NCI-H187 treated with DMSO at 0.1 percent for 48 hours (cell line): Measurements from ENCODE around the gene THY1.
"Not testable (repeated sequence)": the region's sequence is repeated elsewhere in the genome, so short reads cannot be mapped to it uniquely, and the experiment has no call there.

ENCODE experiments used
- DNase-seq: peaks from one replicate; lab custom pipeline; 2025; lab: John Stamatoyannopoulos, UW

The THY1 gene

DNA sequence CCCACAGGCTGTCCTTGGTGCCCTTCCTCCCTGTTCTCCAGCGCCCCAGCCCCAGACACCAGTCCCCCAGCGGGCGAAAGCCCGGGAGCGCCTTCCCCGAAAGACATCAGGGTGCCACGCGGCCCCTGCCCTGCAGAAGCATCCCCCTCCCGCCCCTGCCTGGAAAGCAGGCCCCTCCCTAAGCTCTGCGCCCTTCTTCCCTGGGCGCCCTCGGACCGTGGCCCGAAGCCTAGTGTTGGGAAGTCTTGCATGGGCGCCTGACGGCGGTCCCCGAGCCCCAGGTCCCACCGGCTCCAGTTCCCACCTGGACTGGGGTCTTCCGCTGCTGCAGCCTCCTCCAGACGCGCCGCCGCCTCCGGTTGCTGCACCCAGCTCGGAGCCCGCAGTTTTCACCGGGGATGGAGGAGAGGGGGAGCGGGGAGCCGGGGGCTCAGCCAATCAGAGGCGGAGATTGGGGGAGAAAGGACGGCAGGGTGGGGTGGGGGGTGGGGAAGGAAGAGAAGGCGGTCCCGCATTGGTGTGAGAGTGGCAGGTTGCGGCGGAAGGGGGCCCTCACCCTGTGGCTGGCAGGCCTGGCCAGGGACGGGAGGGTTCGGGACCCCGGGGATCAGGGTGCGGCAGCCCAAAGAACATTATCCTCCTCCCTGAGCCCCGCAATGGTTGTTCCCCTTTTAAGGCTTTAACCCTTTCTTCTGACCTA lies at the start of gene THY1:
THY1 (minus strand) TSS at position 364 of the 700 bp plus-strand sequence. CDS start 2,267 bp downstream, outside the sequence.
- no peak for DNase-seq

DNA sequence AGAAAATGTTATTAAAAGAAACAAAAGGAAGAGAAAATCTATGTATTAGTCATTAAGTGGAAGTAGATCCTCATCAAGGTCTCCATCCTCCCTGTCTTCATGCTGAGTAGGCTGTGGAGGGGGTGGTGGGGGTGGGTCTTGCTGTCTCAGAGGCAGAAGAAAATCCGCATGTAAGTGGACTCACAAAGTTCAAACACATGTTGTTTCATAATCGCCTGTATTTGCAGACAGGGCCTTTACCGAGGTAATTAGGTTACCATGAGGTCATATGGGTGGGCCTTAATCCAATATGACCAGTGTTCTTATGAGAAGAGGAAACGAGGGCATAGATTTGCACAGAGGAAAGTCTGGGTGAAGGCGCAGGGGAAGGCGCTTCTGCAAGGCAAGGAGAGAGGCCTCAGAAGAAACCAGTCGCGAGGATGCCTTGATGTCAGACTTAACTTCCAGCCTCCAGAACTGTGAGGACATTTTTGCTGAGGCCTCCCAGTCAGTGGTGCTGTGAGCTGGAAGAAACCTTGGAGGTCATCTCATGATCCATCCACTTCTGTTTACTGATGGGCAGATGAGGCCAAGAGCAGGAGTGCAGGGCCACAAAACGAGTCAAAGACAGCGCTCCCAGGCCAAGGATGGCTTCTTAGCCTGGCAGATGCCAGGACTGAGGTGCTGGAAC lies 49.3 kb upstream of the THY1 start:
- DNase-seq, result no peak

DNA sequence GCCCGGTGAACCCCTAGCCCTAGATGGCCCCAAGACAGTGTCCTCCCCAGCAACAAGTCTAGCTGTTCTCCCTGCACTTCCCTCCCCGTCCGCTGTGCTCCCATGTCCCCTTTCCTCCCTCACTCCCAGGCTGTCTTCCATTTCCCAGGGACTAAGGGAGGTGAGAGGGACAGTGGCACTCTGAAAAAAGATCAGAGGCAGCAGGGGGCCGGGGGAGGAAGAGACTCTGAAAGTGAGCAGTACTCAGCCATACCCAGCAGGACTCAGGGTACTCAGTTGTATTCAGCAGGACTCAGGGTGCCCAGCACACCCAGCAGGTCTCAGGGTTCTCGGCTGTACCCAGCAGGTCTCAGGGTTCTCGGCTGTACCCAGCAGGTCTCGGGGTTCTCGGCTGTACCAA lies 48.4 kb upstream of the THY1 start:
- DNase-seq, result no peak

DNA sequence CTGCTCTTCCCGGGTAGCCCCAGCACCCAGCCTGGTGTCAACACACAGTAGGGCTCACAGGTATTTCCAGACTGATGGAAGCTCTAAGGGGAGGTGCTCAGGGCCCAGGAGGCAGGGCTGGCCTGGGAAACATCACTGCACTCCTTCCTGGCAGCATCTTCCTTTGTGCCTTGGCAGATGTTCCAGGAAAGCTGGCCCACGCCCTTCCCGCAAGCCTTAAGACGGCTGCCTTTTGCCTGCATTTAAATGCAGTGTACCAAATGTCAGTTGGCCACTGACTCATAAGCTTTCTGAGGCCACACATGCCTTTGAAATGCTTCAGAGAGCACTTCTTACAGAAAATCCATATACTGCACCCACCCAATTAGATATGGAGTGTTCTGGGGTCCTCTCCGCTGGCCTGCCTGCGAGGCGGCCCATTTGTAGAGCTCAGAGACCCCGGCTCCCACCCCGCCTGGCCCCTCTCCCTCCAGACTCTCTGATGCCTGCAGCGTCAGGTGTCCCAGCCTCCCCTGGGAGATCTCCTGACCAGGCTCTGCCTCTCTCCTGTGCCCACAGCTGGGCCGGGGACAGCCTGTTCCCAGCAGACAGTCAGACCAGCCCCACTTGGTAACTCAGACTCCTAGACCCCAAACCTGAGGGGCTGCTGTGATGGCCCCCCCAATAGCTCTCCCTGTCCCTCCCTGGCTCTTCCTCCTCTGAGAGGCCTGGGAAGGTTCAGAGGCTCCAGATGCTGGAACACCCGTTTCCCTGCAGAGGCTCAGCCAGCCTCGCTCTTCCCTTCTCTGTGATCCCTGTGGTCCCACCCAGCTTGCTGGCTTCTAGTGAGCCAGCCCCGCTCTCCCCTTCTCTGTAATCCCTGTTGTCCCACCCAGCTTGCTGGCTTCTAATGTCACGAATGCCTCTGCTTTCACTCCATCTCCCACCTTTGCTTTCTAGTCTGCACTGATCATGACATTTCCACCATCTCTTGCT lies 47.6 kb upstream of the THY1 start:
- no peak for DNase-seq

DNA sequence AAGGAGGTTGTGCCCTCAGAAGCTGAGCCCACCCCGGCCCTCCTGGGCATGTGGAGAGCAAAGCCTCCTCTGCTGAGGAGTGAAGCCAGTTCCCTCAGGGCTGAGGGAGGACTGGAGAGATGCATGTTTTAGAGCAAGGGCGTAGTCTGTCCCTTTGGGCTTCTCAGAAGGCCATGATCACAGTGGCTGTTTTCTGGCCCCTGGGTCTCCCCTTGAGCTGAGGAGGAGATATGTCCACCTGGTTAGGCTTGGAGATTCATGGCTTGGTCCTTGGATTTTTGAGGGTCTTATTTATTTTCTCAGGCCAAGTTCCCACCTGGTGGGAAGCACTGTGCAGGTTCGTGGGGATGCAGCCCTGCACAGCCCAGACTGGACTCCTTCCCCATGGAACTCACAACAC lies 46.5 kb upstream of the THY1 start:
- DNase-seq, result no peak

DNA sequence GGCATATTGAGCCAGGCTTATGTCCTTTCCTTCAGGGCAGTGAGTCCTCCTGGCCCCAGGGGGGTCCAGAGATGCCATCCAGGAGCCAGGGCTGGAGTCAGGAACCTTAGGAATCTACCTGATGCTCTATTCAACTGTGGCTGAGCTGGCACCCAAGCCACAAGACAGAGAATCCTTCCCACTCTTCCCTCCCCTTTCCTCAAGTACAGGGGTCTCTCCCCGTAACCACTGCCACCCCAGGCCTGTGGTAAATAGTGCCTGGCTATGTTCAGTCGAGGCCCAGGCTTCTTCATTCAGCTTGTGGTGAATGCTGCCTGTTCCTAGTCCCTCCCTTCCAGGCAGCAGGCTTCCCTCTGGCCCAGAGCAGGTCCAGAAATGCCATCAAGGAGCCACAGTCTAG lies 45.5 kb upstream of the THY1 start:
- DNase-seq, result no peak

DNA sequence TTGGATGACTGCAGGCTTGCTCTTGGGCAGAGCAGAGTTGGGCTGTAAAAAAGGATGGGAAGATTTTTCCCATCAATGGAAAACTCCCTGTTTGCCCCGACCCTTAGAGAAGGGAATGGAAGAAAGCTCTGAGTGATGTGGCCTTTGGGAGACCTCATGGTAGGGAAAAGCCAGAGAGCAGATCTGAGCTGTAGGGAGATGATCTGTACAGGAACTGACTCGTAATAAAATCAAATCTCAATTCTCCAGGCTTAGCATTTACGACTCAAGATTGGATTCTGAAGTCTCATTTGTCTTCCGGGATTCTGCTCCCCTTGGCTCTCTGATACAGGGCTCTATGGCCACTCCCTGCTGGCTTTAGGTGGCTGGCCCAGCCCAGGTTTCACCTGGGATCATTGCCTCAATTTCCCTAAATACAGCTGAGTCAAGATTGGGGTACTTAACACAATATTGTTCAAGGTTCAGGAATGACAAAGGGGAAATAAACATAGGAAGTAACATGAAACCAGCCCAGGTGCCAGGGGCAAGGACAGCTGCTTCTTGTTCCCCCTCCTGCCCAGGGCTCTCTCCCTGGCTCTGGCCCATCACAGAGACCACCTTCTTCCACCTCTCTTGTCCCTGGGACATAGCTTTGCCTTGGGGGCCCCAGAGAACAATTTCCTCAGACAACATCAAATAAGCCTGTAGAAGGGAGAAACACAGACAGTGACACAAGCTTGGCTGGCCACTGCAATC lies 38.4 kb upstream of the THY1 start:
- DNase-seq, result no peak

DNA sequence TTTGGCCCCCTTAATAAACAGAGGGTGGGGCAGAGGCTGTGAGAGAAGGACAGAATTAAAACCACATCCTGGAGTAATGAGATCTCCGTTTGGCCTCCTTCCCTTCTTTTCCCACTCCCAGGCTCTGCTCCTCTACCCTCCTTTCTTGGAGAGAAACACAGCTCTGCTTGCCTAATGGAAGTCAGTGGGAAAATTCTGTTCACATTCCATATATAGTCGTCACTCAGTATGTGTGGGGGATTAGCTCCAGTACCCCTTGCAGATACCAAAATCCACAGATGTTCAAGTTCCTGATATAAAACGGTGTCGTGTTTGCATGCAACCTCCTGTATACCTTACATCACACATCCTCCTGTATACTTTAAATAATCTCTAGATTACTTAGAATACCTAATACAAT lies 37.6 kb upstream of the THY1 start:
- no peak for DNase-seq

DNA sequence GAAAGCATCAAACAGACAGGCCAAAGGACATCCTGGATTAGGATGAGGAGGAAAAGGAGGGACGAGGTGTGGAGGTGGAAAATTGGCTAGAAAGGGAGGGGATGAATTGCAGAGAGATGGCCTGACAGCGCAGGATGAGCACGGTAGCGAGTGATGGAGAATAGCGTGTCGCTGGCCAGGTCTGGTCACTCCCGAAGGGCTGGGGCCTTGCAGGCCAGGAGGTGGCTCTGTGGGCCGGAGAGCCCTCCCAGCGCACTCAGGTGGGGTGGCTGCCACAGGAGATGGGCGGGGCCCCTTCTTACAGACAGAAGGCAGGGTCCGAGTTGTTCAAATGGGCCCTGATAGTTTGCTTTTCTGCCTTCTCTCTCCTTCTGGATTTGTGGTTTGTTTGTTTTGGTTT lies 37.1 kb upstream of the THY1 start:
- DNase-seq, result no peak

DNA sequence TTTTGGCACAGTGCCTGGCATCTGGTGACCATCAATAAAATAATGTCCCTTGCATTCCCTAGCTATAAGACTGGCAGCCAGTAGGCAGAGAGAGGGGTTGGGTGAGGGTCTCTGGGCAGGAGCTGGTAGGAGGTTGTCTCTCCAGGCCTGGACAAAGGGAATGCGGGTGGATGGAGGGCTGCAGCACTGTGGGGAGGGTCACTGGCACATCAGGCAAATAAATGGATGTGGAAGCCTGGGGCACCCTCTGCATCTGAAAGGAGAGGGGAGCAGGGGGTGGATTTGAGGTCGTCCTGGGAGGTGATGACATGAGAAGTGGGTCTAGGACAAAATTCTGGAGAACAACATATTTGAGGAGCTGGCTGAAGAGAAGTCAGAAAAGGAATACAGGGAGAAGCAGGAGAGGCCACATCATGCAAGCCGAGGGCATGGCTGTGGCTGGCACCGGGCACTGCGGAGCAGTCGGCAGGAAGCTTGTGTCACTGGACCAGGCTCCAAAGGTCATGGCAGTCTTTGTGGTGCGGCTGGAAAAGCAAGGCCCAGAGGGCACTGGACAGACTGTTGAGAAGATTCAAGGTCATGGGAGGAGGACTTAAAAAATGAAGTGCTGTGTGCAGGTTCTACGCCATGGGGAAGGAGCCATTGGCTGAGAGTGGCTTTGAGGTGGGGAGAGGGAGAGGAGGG lies 36.5 kb upstream of the THY1 start:
- DNase-seq, result no peak

DNA sequence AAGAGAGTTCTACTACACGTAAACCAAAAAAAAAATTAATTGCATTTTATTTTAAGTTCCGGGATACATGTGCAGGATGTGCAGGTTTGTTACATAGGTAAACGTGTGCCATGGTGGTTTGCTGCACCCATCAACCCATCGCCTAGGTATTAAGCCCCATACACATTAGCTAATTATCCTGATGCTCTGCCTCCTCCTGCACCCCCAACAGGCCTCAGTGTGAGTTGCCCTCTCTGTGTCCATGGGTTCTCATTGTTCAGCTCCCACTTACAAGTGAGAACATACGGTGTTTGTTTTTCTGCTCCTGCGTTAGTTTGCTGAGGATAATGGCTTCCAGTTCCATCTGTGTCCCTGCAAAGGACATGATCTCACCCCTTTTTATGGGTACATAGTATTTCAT lies 32.7 kb upstream of the THY1 start:
- DNase-seq, result not testable (repeated sequence)

DNA sequence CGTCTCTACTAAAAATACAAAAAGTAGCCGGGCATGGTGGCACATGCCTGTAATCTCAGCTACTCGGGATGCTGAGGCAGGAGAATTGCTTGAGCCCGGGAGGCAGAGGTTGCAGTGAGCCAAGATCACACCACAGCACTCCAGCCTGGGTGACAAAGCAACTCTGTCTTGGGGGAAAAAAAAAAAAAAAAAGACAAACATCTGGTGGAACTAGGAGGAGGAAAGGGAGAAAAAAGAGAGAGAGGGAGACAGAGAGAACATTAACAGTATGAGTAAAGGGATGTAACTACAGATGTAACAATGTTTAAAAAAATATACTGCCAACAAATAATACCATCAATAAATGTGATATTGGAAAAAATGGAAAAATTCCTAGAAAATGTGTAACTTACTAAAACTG lies 32.3 kb upstream of the THY1 start:
- not testable (repeated sequence) for DNase-seq

DNA sequence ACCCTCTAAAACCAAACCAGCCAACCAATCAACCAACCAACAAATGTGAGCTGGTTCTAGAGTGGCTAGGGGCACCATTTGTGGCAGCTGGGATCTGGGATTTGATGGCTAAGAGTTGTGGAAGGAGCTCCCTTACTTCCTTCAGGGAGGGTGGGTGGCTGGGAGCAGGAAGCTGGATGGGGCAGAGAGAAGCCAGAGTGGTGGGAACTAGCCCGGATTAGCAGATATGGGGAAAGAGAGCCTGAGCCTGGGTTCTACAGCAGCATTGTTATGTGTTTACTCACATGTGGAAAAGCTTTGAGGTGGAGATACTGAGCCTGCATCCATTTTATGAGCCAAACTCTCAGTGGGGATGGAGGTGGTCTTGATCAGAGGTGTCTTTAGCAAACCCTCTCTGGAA lies 30.9 kb upstream of the THY1 start:
- no peak for DNase-seq

DNA sequence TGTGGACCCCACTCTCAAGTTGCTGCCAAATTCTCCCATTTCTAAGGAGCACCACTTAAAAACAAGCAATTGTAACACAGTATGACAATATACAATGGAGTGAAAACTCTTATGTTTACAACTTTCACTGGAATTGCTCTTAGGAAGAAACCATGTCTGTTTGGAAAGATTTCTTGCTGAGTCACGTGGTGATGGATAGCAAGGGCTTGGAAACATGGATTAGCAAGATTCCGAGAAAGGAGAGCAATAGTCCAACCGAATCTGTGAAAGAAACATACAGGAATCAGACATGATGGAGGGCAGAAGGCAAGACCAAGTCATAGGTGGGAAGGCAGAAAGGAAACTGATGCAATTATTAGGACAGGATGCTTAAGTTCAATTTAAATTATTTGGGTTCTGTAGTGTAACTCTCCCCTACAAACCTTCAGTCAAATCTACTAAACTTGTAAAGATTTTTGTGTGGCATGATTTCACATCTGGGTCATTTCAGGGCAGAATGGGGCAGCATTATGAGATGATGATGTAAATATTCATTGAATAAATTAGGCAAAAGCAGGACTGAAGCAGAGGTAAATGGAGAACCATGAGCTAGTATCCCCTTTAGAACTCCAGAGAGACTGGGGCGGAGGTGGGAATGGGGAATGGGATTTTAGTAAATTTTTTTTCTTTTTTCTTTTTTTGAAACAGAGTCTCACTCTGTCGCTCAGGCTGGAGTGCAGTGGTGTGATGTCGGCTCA lies 27.8 kb upstream of the THY1 start:
- no peak for DNase-seq

DNA sequence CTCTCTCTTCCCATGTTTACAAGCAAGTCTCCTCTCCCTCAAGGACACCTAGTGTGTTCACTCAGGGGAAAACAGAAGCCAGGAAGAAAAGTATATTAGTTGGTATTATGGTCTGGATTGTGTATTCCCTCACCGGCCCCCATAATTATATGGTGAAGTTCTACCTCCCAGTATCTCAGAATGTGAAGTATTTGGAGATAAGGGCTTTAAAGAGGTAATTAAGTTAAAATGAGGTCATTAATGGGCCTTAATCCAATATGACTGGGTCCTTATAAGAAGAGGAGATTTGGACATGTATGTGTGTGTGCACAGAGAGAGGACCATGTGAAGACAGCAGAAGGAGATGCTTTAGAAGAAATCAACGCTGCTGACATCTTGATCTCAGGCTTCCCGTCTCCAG lies 26.5 kb upstream of the THY1 start:
- no peak for DNase-seq

DNA sequence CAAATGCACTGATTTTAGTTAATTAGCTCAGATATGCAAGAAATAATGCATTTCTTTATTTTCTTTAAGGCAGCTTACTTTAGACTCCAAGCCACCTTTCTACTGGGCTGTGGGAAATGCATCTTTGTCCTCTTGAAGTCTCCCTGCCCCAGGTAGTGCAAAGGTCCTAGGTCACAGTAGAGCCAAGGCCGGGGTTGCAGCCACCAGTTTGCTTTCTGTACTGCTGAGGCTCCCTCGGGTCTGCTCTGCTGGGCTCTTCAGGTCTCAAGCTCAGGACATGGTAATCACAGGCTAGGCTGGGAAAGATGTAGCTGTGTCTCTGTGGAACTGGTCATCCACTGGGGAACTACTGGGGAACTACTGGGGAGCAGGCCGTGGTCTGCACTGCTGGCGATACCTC lies 25.4 kb upstream of the THY1 start:
- no peak for DNase-seq

DNA sequence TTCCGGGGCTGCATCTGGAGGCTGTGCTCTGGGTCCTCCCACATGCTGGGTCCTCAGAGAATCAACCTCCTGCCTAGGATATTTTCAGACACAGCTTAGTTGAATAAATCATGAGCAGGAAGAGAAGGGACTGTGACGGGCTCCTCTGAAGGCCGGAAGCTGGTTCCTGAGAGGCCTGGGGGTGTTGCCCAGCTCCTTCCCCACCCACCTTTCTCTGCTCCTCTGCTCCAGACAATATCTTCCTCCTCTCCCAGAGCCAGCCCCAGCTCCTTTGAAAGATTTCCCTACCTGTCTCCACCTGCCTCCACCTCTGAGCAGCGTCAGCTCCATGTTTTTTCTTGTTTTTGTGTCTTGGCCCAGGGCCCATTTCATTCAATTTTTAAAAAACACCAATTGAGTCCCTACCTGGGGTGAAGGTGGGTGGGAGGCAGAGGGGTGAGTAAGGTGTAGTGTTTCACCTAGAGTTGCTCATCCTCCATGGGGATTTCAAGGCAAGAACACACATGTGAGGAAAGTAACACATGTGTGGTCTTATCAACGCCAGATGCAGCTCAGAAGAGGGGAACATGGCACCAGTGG lies 24.8 kb upstream of the THY1 start:
- DNase-seq, result no peak

DNA sequence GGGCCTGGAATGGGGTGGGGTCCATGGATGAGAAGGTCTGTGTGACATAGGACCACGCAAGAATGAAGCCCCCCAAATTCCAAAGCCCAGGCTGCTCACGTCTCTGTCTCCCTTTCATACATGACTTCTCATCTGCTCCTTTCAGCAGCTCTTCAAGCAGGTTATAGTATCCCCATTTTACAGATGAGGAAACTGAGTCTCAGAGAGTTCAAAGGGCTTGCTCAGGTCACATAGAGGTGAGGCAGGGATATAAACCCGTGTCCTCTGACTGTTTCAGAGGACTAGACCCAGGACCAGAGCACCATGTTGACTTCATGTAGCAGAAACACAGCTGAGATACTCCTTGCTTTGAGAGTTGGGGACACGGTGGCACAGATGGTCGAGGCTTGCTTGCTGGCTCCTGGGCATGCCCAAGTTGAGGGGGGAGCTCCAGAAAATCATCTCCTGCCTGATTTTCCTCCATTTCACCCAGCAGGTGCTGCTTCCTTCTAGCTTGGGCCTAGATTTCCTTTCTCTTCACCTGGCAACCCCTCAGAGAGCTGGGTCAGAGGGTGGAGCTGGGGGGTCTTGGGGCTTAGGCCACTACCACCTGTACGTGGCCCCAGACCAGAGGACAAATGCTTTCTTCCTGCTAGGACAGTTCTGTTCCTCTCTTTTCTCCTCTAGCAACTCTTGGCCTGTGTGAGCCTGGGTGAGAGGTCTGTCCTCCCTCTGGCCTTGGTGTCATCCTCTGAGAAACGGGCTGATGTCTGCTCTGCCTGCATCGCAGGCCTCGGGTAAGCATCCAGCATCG lies 24.1 kb upstream of the THY1 start:
- DNase-seq, result no peak

DNA sequence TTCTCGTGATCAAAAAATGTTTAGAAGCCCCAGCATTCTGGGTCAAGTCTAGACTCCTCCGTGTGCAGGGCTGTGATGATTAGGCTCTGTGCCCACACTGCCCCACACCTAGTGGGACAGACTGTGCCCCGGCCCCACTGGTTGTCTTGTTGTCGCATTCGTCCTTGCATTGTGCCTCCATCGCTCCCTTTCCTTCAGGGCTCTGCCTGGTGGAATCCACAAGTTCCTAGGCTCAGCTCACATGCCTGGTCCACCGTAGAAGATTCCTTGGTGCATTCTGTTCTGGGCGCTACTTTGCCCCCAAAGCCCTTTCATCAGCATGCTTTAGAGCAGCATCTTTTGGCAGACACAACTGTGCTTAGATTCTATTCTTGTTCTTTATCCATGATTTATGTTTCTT lies 23.5 kb upstream of the THY1 start:
- DNase-seq, result no peak

DNA sequence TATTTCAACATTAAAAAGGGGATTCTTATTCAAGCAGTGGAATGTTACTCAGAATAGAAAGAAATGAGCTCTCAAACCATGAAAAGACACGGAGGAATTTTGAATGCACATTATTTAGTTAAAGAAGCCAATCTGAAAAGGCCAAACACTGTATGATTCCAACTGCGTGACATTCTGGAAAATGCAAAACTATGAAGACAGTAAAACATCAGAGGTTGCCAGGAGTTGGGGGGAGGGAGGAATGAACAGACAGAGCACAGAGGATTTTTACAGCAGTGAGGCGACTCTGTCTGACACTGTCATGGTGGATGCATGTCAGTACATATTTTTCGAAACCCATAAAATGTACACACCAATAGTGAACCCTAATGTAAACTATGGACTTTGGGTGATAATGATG lies 22.9 kb upstream of the THY1 start:
- DNase-seq, result no peak
